ENCODE data around the gene DHX16. TPM values are rescaled to one million over a fixed set of nuclear protein-coding genes. Genes with fewer than 3 reads are reported as not detected.

Gene DHX16
- polyA plus RNA-seq, 3 donors, result 16.4 to 70.1 (median 19.0) TPM

DNA sequence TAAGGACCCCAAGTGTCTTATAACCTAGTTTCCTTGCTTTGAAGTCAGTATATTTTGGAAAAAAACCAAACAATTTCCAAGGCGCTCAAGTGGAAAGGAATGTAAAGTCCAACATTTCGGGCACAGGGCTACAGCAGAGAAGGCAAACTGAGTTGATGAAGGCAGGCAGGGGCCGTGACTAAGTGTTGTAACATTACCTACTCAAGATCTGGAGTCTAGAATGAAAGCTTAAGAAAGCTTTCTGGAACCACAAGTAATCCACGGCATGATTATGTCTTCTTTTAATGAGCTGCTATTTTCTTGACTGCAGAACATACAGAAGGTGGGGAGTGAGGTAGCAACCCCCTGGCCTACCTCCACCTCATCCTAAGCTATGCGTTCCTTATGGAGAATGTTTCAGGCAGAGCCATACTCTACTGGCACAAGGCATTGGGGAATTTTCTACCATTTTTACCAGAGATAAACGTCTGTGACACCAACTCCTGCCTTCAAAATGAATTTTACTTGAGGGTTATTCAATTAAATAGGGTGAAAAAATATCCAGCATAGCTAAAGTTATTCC lies 60.0 kb downstream of the DHX16 start:
- no peak for DNase-seq
- Histone ChIP-seq H4K20me1 (ENCODE audit: insufficient read depth, low read length) (peaks cover 85% of the 10 kb centered on the region), H3K4me3 (replicated peaks in 1 of 3; ENCODE audit: low read depth in 2 of 3, low read length in 3 of 3) (no peak overlapping the region), H3K27ac (ENCODE audit: low read depth in 1 of 2, low read length in 2 of 2) (peak overlapping the region in 1 of 2 donors; percentile 22), H3K9me3 (replicated peaks in 1 of 2; ENCODE audit: control insufficient read depth in 1 of 2, insufficient read depth in 1 of 2, low read length in 2 of 2) (no peaks in the 10 kb centered on the region), H3K79me2 (ENCODE audit: insufficient read depth, low read length) (peaks cover 79% of the 10 kb centered on the region), H3K27me3 (ENCODE audit: control insufficient read depth in 2 of 2, insufficient read depth in 2 of 2, low read length in 2 of 2) (no peaks in the 10 kb centered on the region), H3K36me3 (replicated peaks in 1 of 2; ENCODE audit: control insufficient read depth in 1 of 2, insufficient read depth in 2 of 2, low read length in 2 of 2) (peaks cover 27 to 49% of the 10 kb centered on the region in 2 donors), H2AFZ (ENCODE audit: insufficient read depth, low read depth, low read length, poor library complexity, severe bottlenecking) (no peak overlapping the region), H3K4me1 (ENCODE audit: control insufficient read depth in 1 of 2, insufficient read depth in 2 of 2, low read length in 2 of 2) (peaks cover 19 to 28% of the 10 kb centered on the region in 2 donors), H3K4me2 (replicated peaks; ENCODE audit: extremely low read depth, low read length, poor library complexity, severe bottlenecking) (no peak overlapping the region), H3K9ac (ENCODE audit: insufficient read depth, low read length, poor library complexity, severe bottlenecking) (no peak overlapping the region)
- Mint-ChIP-seq H3K4me1 (peaks cover 34% of the 10 kb centered on the region), H3K27ac (peak overlapping the region in 6 of 7 donors; percentile 33 to 99 (median 62)), H3K4me3 (no peak overlapping the region), H3K9me3 (peaks cover 0 to 9% (median 5%) of the 10 kb centered on the region in 7 donors), H3K27me3 (ENCODE audit: low read depth in 3 of 3) (peaks cover 0 to 5% (median 0%) of the 10 kb centered on the region in 3 donors), H3K36me3 (peaks cover 51 to 61% of the 10 kb centered on the region in 2 donors)
- intact Hi-C loops (cut with micrococcal nuclease), result loop anchor here (5.0 kb wide), 2 partner anchors 35 to 120 kb away; no protein-coding TSS in a partner anchor
- TF ChIP-seq, protein P1, sequence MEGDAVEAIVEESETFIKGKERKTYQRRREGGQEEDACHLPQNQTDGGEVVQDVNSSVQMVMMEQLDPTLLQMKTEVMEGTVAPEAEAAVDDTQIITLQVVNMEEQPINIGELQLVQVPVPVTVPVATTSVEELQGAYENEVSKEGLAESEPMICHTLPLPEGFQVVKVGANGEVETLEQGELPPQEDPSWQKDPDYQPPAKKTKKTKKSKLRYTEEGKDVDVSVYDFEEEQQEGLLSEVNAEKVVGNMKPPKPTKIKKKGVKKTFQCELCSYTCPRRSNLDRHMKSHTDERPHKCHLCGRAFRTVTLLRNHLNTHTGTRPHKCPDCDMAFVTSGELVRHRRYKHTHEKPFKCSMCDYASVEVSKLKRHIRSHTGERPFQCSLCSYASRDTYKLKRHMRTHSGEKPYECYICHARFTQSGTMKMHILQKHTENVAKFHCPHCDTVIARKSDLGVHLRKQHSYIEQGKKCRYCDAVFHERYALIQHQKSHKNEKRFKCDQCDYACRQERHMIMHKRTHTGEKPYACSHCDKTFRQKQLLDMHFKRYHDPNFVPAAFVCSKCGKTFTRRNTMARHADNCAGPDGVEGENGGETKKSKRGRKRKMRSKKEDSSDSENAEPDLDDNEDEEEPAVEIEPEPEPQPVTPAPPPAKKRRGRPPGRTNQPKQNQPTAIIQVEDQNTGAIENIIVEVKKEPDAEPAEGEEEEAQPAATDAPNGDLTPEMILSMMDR (IDR thresholded peaks at IDR 0.05), result no peak
- no CpG with 5 or more reads among the region's 6 CpGs for WGBS (ENCODE audit: insufficient coverage)

DNA sequence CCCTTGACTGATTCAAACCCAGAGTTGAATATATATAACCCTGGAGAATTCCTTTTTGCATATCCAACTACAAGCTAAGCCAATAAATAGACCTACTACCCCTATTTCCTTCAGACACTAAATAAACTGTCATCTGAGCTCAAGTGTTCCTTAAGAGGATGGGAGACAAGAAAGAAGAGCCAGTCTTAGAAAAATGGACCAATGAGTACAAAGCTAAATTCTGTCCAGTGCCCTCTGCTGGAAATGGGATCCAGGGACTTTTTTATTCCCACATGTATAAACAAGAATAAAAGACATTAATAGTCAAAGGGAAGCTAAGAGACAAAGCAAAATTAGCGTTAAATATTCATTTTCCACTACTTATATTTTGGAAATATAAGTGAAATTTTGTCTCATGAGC lies 60.6 kb downstream of the DHX16 start:
- Histone ChIP-seq H3K4me3 (replicated peaks in 1 of 3; ENCODE audit: low read depth in 2 of 3, low read length in 3 of 3) (no peak overlapping the region), H3K9me3 (replicated peaks in 1 of 2; ENCODE audit: control insufficient read depth in 1 of 2, insufficient read depth in 1 of 2, low read length in 2 of 2) (no peaks in the 10 kb centered on the region), H3K27me3 (ENCODE audit: control insufficient read depth in 2 of 2, insufficient read depth in 2 of 2, low read length in 2 of 2) (no peaks in the 10 kb centered on the region), H4K20me1 (ENCODE audit: insufficient read depth, low read length) (peaks cover 90% of the 10 kb centered on the region), H3K4me2 (replicated peaks; ENCODE audit: extremely low read depth, low read length, poor library complexity, severe bottlenecking) (no peak overlapping the region), H2AFZ (ENCODE audit: insufficient read depth, low read depth, low read length, poor library complexity, severe bottlenecking) (no peak overlapping the region), H3K27ac (ENCODE audit: low read depth in 1 of 2, low read length in 2 of 2) (no peak overlapping the region), H3K4me1 (ENCODE audit: control insufficient read depth in 1 of 2, insufficient read depth in 2 of 2, low read length in 2 of 2) (peaks cover 19 to 28% of the 10 kb centered on the region in 2 donors), H3K9ac (ENCODE audit: insufficient read depth, low read length, poor library complexity, severe bottlenecking) (no peak overlapping the region), H3K36me3 (replicated peaks in 1 of 2; ENCODE audit: control insufficient read depth in 1 of 2, insufficient read depth in 2 of 2, low read length in 2 of 2) (peaks cover 32 to 54% of the 10 kb centered on the region in 2 donors), H3K79me2 (ENCODE audit: insufficient read depth, low read length) (peaks cover 77% of the 10 kb centered on the region)
- TF ChIP-seq, protein P1 (IDR thresholded peaks at IDR 0.05), result no peak
- Mint-ChIP-seq H3K9me3 (peaks cover 0 to 9% (median 5%) of the 10 kb centered on the region in 7 donors), H3K36me3 (peaks cover 57 to 67% of the 10 kb centered on the region in 2 donors), H3K4me3 (no peak overlapping the region), H3K27ac (peak overlapping the region in 3 of 7 donors; percentile 46 to 80 (median 53)), H3K4me1 (peaks cover 34% of the 10 kb centered on the region), H3K27me3 (ENCODE audit: low read depth in 3 of 3) (peaks cover 0 to 5% (median 0%) of the 10 kb centered on the region in 3 donors)
- intact Hi-C loops (cut with micrococcal nuclease), result loop anchor here (5.0 kb wide), 2 partner anchors 35 to 120 kb away; no protein-coding TSS in a partner anchor
- WGBS (ENCODE audit: insufficient coverage), result no CpG with 5 or more reads among the region's 1 CpG
- DNase-seq, result no peak

Measured in CD14-positive monocyte (primary cell).